Body of pancreas (tissue), 4 donors: ENCODE results near the gene MRGPRD.

Experiments used
- CTCF ChIP-seq, 7 experiments: fragments of 450-650 bp in 4 of 7; fragments of 200-600 bp in 3 of 7; sonication (generic) in 3 of 7; IDR thresholded peaks; one replicate each; pipeline ENCODE4 v1.5.1; 2016 to 2019; ENCODE audit warnings: antibody characterized with exemption in 7 of 7
- POLR2A ChIP-seq, 3 donors: fragments of 450-650 bp; IDR thresholded peaks; one replicate each; pipeline ENCODE4 v1.6.1; 2016; ENCODE audit warnings: antibody characterized with exemption in 3 of 3, mild to moderate bottlenecking in 2 of 3

GRCh38 chr11:68959465-68960293 lies 21.1 kb downstream of the MRGPRD start:
- no peak for TF ChIP-seq CTCF (IDR thresholded peaks at IDR 0.05)
- TF ChIP-seq POLR2A (IDR thresholded peaks at IDR 0.05) = no peak
